HepG2 (cell line): Measurements from ENCODE around the gene CD300A. TPM values are rescaled to one million over a fixed set of nuclear protein-coding genes. Genes with fewer than 3 reads are reported as not detected.

Source experiments
- ATAC-seq: fragments of 200-7000 bp; cut with Tn5 transposase; 3 replicates; pipeline ENCODE4 v1.9.1; 2020; ENCODE audit warnings: mild to moderate bottlenecking, moderate library complexity
- BruUV-seq: library from RNA; stranded (reverse); fragments of 400-500 nt; replicated peaks from 2 replicates; lab custom pipeline; 2021; lab: Mats Ljungman, UMichigan
- CTCF ChIA-PET: fragments of 300-600 bp; formaldehyde crosslinking; extraction: SDS; loops from one replicate; lab custom pipeline; 2021; ENCODE audit warnings: low total read pairs, inconsistent platforms, low intra/inter-chr PET ratio; lab: Yijun Ruan, JAX
- POLR2A ChIA-PET: fragments of 350-600 bp; sonication (Branson Sonifier 250); formaldehyde crosslinking; loops from one replicate; lab custom pipeline; 2020; ENCODE audit warnings: antibody characterized with exemption, inconsistent platforms; lab: Yijun Ruan, JAX
- DNase-seq: peaks from one replicate; pipeline ENCODE4 v3.0.0-alpha.2; 2015; ENCODE audit warnings: low spot score
- FAIRE-seq: peaks from 3 replicates; lab custom pipeline; 2011; peaks lifted over from hg19 to GRCh38; lab: Jason Lieb, UNC
- H2AFZ ChIP-seq: one replicate; pipeline ENCODE4 v1.6.1; 2011; ENCODE audit warnings: low read length, inconsistent platforms
- H3K27ac ChIP-seq: fragments of 300-600 bp; 3 replicates; pipeline ENCODE4 v1.8.0; 2011; ENCODE audit warnings: mixed run types, mild to moderate bottlenecking, mixed read lengths, low read length, inconsistent platforms; ENCODE audit not compliant: insufficient read depth; ENCODE audit errors: extremely low read length
- H3K27me3 ChIP-seq, 2 experiments: fragments of 200-600 bp in 1 of 2; 2 replicates in 1 of 2; 3 replicates in 1 of 2; pipeline versions ENCODE4 v1.6.0 to v1.8.0; 2011; ENCODE audit warnings: low read length in 2 of 2, mild to moderate bottlenecking in 2 of 2, moderate library complexity in 2 of 2, inconsistent platforms in 1 of 2; ENCODE audit not compliant: insufficient read depth in 2 of 2, control insufficient read depth in 1 of 2
- H3K36me3 ChIP-seq, 2 experiments: fragments of 200-600 bp in 1 of 2; replicated peaks in 1 of 2; 2 replicates in 1 of 2; 3 replicates in 1 of 2; pipeline versions ENCODE4 v1.5.1 to v1.8.0; 2011; ENCODE audit warnings: low read length in 2 of 2, inconsistent platforms in 1 of 2; ENCODE audit not compliant: insufficient read depth in 2 of 2, control insufficient read depth in 1 of 2
- H3K4me1 ChIP-seq: 2 replicates; pipeline ENCODE4 v1.5.1; 2012; ENCODE audit warnings: low read length, inconsistent platforms; ENCODE audit not compliant: insufficient read depth
- H3K4me2 ChIP-seq: 2 replicates; pipeline ENCODE4 v1.6.0; 2011; ENCODE audit warnings: low read depth, low read length, inconsistent platforms
- H3K4me3 ChIP-seq, 3 experiments: fragments of 200-600 bp in 1 of 3; sonication (generic), shearing (Covaris generic) in 1 of 3; replicated peaks in 1 of 3; 2 replicates each; pipeline ENCODE4 v1.5.1; 2011 to 2016; ENCODE audit warnings: low read length in 3 of 3, inconsistent platforms in 2 of 3, low read depth in 2 of 3, mild to moderate bottlenecking in 2 of 3, control low read depth in 1 of 3, mixed read lengths in 1 of 3; ENCODE audit not compliant: insufficient read depth in 1 of 3
- H3K79me2 ChIP-seq: one replicate; pipeline ENCODE4 v1.6.1; 2011; ENCODE audit warnings: low read length, inconsistent platforms; ENCODE audit not compliant: insufficient read depth
- H3K9ac ChIP-seq: 2 replicates; pipeline ENCODE4 v1.6.0; 2011; ENCODE audit warnings: mild to moderate bottlenecking, low read depth, low read length, inconsistent platforms; ENCODE audit not compliant: insufficient read depth
- H3K9me3 ChIP-seq: 2 replicates; pipeline ENCODE4 v1.5.1; 2012; ENCODE audit warnings: mild to moderate bottlenecking, low read length
- H4K20me1 ChIP-seq: 2 replicates; pipeline ENCODE4 v1.6.0; 2011; ENCODE audit warnings: inconsistent platforms, mild to moderate bottlenecking, low read length, moderate library complexity; ENCODE audit not compliant: insufficient read depth
- EEA1 ChIP-seq: sonication (generic); formaldehyde crosslinking; IDR thresholded peaks from 2 replicates; pipeline ENCODE4 v1.5.1; 2020; ENCODE audit warnings: mild to moderate bottlenecking, missing genetic modification reagents, borderline replicate concordance
- ELF3 ChIP-seq: IDR thresholded peaks from 2 replicates; pipeline ENCODE4 v1.6.1; 2016; ENCODE audit warnings: missing genetic modification reagents, missing compliant biosample characterization
- HMG20B ChIP-seq: conservative IDR thresholded peaks from 2 replicates; pipeline ENCODE4 v1.6.1; 2016; ENCODE audit warnings: missing genetic modification reagents, missing compliant biosample characterization
- MXD1 ChIP-seq: sonication (generic); formaldehyde crosslinking; IDR thresholded peaks from 2 replicates; pipeline ENCODE4 v1.4.0; 2020; ENCODE audit warnings: mild to moderate bottlenecking, missing genetic modification reagents
- TRIM24 ChIP-seq: sonication (generic); formaldehyde crosslinking; IDR thresholded peaks from 2 replicates; pipeline ENCODE4 v1.8.0; 2022; ENCODE audit warnings: mild to moderate bottlenecking, missing genetic modification reagents
- ZC3H4 ChIP-seq: sonication (generic); formaldehyde crosslinking; IDR thresholded peaks from 2 replicates; pipeline ENCODE4 v1.4.0; 2020; ENCODE audit warnings: missing genetic modification reagents, borderline replicate concordance
- ZNF276 ChIP-seq: sonication (generic); formaldehyde crosslinking; IDR thresholded peaks from 2 replicates; pipeline ENCODE4 v1.4.0; 2020; ENCODE audit warnings: mild to moderate bottlenecking, low read depth, missing genetic modification reagents
- ZNF710 ChIP-seq: sonication (generic); formaldehyde crosslinking; IDR thresholded peaks from 2 replicates; pipeline ENCODE4 v1.5.0; 2020; ENCODE audit warnings: mild to moderate bottlenecking, missing genetic modification reagents, borderline replicate concordance
- WGBS: methylation state at CpG from one replicate; pipeline ENCODE4 v1.1.6; 2017; ENCODE audit warnings: low lambda C conversion rate; 5-methylcytosine and 5-hydroxymethylcytosine counted together
- in situ Hi-C: cut with HindIII; loops from 2 replicates; pipeline ENCODE4 v1.10.0; 2017; ENCODE audit warnings: low pct_unique_long_range_greater_than_20kb; ENCODE audit not compliant: extremely low pct_ligation_motif_present
- intact Hi-C: fragments of 100-400 bp; cut with micrococcal nuclease; formaldehyde crosslinking; loops from one replicate; pipeline ENCODE4 v1.10.0; 2022; ENCODE audit not compliant: unreplicated experiment
- polyA plus RNA-seq, 8 experiments: library from polyadenylated mRNA; depleted of rRNA in 3 of 8; stranded (reverse) in 7 of 8; unstranded in 1 of 8; fragments of >200 nt; fragmentation: Illumina TruSeq in 4 of 8; extraction: Trizol in 4 of 8; gene quantifications; 2 replicates each; pipeline versions ENCODE4 v1.2.1 to v1.2.3, GENCODE V29; 2011 to 2016; ENCODE audit warnings: low read depth in 4 of 8, missing spikeins in 1 of 8, mixed read lengths in 1 of 8; ENCODE audit not compliant: insufficient read depth in 1 of 8
- total RNA-seq, 5 experiments: library from RNA; depleted of rRNA; stranded (reverse); fragments of >200 nt; fragmentation: Illumina TruSeq; extraction: Trizol; gene quantifications; 2 replicates each; pipeline ENCODE4 v1.2.3, GENCODE V29; 2016; ENCODE audit warnings: low read depth in 1 of 5
- TF ChIP-seq, protein P1 (sequence below): sonication (generic); formaldehyde crosslinking; IDR thresholded peaks from one replicate; pipeline ENCODE4 v1.5.1; 2020; ENCODE audit warnings: mild to moderate bottlenecking, missing genetic modification reagents; ENCODE audit errors: not compliant biosample characterization
- TF ChIP-seq, protein P2 (sequence below): sonication (generic); formaldehyde crosslinking; IDR thresholded peaks from 2 replicates; pipeline ENCODE4 v1.5.0; 2020; ENCODE audit warnings: missing genetic modification reagents

Gene CD300A
- total and polyA plus RNA-seq, 2 of the 13 experiments (the other 11 are each of a cell fraction or from before 2014, with no cell fraction given): not detected

DNA sequence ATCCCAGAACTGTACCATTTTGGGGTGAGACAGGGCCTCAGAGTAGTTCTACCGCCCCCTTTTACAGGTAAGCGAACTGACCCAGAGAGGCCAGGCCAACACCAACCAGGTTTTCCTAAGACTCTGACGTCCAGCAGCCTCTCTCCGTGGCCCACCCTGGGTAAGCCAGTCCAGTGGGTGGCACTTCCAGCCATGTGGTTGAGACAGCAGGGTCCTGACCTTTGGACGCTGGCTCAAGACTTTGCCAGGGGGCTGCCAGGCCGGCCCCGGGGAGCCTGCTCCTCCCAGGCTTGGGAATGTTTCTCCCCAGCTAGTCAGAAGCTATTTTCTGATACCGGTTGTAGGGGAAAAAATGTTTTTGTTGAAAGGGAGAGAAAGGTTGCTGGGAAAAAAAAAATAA lies 17.7 kb upstream of the CD300A start:
- CTCF ChIA-PET: no interaction called here
- Histone ChIP-seq H2AFZ (no peak overlapping the region), H4K20me1 (no peaks in the 10 kb centered on the region; the same call in 1 of the 2 replicates), H3K79me2 (peaks cover 2% of the 10 kb centered on the region), H3K4me2 (no peak overlapping the region), H3K36me3 (peaks cover 22 to 41% of the 10 kb centered on the region in 2 experiments), H3K4me1 (peaks cover 32% of the 10 kb centered on the region), H3K9ac (no peak overlapping the region), H3K27me3 (no peaks in the 10 kb centered on the region), H3K4me3 (no peak overlapping the region), H3K27ac (no peak overlapping the region), H3K9me3 (no peaks in the 10 kb centered on the region)
- no TSS peak for BruUV-seq
- FAIRE-seq (no peak), ATAC-seq (no peak), DNase-seq (no peak)
- POLR2A ChIA-PET: interaction anchor here (2.6 kb wide), 1 partner anchor 18 kb away, joined by 13 read pairs; no protein-coding TSS in a partner anchor
- intact Hi-C loops: no loop called here
- 87% methylated on average over 8 of the region's 8 CpGs for WGBS
- in situ Hi-C loops: loop anchor here (25.0 kb wide), 2 partner anchors 661 to 1161 kb away; no protein-coding TSS in a partner anchor
- TF ChIP-seq, protein P1, sequence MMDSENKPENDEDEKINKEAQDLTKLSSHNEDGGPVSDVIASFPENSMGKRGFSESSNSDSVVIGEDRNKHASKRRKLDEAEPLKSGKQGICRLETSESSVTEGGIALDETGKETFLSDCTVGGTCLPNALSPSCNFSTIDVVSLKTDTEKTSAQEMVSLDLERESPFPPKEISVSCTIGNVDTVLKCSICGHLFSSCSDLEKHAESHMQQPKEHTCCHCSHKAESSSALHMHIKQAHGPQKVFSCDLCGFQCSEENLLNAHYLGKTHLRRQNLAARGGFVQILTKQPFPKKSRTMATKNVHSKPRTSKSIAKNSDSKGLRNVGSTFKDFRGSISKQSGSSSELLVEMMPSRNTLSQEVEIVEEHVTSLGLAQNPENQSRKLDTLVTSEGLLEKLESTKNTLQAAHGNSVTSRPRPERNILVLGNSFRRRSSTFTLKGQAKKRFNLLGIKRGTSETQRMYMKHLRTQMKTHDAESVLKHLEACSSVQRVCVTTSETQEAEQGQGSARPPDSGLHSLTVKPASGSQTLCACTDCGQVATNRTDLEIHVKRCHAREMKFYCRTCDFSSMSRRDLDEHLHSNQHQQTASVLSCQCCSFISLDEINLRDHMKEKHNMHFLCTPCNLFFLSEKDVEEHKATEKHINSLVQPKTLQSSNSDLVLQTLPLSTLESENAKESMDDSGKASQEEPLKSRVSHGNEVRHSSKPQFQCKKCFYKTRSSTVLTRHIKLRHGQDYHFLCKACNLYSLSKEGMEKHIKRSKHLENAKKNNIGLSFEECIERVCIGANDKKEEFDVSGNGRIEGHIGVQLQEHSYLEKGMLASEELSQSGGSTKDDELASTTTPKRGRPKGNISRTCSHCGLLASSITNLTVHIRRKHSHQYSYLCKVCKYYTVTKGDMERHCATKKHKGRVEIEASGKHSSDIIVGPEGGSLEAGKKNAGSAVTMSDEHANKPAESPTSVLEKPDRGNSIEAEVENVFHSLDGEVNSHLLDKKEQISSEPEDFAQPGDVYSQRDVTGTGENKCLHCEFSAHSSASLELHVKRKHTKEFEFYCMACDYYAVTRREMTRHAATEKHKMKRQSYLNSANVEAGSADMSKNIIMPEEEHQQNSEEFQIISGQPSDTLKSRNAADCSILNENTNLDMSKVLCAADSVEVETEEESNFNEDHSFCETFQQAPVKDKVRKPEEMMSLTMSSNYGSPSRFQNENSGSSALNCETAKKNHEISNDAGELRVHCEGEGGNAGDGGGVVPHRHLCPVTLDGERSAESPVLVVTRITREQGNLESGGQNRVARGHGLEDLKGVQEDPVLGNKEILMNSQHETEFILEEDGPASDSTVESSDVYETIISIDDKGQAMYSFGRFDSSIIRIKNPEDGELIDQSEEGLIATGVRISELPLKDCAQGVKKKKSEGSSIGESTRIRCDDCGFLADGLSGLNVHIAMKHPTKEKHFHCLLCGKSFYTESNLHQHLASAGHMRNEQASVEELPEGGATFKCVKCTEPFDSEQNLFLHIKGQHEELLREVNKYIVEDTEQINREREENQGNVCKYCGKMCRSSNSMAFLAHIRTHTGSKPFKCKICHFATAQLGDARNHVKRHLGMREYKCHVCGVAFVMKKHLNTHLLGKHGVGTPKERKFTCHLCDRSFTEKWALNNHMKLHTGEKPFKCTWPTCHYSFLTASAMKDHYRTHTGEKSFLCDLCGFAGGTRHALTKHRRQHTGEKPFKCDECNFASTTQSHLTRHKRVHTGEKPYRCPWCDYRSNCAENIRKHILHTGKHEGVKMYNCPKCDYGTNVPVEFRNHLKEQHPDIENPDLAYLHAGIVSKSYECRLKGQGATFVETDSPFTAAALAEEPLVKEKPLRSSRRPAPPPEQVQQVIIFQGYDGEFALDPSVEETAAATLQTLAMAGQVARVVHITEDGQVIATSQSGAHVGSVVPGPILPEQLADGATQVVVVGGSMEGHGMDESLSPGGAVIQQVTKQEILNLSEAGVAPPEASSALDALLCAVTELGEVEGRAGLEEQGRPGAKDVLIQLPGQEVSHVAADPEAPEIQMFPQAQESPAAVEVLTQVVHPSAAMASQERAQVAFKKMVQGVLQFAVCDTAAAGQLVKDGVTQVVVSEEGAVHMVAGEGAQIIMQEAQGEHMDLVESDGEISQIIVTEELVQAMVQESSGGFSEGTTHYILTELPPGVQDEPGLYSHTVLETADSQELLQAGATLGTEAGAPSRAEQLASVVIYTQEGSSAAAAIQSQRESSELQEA (CRISPR knock-in tag): no peak
- TF ChIP-seq, protein P2, sequence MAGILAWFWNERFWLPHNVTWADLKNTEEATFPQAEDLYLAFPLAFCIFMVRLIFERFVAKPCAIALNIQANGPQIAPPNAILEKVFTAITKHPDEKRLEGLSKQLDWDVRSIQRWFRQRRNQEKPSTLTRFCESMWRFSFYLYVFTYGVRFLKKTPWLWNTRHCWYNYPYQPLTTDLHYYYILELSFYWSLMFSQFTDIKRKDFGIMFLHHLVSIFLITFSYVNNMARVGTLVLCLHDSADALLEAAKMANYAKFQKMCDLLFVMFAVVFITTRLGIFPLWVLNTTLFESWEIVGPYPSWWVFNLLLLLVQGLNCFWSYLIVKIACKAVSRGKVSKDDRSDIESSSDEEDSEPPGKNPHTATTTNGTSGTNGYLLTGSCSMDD (CRISPR knock-in tag): no peak
- TF ChIP-seq ZNF276 (no peak), TRIM24 (CRISPR knock-in tag) (no peak), ZNF710 (CRISPR knock-in tag) (no peak), EEA1 (no peak), MXD1 (CRISPR knock-in tag) (no peak), ZC3H4 (CRISPR knock-in tag) (no peak), ELF3 (CRISPR knock-in tag) (no peak), HMG20B (no peak)
